Posterior vena cava (tissue), 2 donors: ENCODE measurements around the gene KLHL17. TPM values are rescaled to one million over a fixed set of nuclear protein-coding genes. Genes with fewer than 3 reads are reported as not detected.
A peak's percentile ranks its signal among the peaks of the same experiment; 100 is the strongest.

Experiments
- DNase-seq: peaks from one replicate; pipeline ENCODE4 v3.0.0-alpha.2; 2020; ENCODE audit warnings: low spot score
- intact Hi-C, 2 donors: fragments of 100-400 bp; cut with DNase I; formaldehyde crosslinking; loops; one replicate each; pipeline versions ENCODE4 v1.14.1 to v1.14.2; 2022 to 2023
- total RNA-seq, 2 donors: library from RNA; stranded (reverse); fragmentation: NEBNext Ultra II Directional; extraction: Animal tissue kit (Norgen Biotek cat#: 25700); gene quantifications; one replicate each; pipeline ENCODE4 v1.2.1, GENCODE V29; 2021
- donor health status: DM: yes; HTN: yes; CAD: no.
- donor health status: DM: yes; HTN: yes; CAD: no.

The KLHL17 gene
- total RNA-seq, 2 donors from 2014 or later, result 8.5 to 8.9 TPM

DNA sequence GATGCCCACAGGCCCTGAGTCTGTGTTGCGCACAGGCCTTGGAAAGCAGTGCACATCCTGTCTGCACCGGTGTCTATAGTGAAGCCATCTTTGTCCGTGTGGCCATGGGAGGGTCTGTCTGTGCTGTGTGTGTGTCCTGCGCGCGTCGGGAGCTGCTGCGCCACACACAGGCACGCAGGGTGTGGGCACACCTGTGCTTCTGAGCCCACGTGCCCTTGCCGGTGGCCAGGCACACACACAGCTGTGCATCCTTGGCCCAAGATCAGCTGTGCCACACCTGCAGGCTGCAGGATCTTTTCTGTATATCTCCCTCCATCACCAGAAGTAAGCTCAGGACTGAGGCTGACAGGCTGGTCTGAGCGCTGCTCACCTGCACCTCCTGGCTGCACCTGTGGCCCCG, 39.9 kb upstream of the KLHL17 start:
- no peak for DNase-seq
- intact Hi-C loops, result no loop called here

DNA sequence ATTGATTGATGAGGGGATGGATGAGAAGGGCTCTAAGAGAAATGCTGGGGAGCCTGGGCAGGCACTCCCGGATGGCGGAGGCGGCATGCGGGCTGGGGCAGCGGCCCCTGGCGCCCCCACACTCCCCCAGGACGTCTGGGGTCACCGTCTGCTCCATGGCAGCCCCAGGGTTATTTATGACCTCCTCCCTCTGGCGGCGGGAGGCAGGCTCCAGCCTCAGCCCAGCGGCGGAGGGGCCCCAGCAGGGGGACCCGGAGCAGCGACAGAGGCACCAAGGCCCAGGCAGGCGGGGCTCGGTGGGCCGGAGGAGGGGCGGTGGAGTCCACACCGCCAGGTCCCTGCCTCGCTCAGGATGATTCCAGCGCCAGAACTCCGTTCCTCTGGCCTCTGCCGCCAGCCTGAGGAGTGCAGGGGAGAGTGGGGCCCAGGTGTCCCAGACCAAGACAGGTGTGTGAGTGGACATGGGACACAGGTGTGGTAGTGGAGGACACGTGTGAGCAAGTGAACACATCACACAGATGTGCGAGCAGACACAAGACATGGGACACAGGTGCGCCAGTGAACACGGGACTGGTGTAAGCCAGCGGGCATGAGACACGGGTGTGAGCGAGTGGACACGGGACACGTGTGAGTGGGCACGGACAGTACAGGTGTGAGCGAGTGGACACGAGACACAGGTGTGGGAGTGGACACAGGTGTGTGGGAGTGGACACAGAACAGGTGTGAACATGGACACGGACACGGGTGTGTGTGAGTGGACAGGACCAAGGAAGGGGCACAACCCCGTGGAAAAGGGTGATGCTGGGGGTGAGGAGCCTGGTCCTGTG, 39.2 kb upstream of the KLHL17 start:
- DNase-seq, result no peak
- intact Hi-C loops, result no loop called here

DNA sequence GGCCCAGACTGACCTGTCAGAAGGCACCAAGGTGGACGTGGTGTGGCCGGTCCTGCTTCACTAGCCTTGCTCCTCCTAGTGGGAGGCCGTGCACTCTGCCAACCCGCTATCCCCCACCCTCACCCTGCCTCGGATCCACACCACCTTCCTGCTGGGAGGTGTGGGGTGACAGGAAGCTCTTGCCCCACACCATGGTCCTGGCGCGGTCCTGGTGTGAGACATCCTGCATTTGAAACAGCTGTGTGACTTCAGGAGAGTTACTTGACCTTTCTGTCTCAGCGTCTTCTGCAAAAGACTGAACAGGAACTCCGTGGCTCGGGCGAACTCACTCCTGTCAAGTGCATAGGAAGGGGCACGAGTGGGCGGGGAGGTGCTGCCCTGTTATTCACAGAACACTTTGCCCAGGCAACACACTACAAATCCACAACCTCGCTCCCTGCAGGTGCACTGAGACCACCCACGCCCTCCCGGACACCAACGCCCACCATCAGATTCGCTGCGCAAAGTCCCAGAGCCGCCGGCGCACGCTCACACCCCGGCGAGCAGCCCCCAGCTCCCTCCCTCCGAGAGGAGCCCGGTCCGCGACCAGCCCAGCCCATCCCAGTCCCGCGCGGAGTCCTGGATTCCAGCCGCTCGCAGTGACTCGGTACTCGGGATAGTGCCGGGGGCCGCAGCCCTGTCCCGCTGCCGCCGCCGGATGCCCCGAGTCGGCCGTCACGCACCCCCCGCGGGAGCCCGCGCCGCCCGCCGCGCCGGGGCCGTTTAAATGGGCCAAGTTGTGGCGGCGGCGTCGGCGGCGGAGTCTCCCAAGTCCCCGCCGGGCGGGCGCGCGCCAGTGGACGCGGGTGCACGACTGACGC, 37.0 kb upstream of the KLHL17 start, which contains the start of gene SAMD11:
TSS of gene SAMD11 (plus strand) at position 793 of the 860 bp plus-strand sequence. CDS start 509 bp downstream, outside the sequence.
- DNase-seq, result peak; percentile 93
- intact Hi-C loops, result no loop called here

DNA sequence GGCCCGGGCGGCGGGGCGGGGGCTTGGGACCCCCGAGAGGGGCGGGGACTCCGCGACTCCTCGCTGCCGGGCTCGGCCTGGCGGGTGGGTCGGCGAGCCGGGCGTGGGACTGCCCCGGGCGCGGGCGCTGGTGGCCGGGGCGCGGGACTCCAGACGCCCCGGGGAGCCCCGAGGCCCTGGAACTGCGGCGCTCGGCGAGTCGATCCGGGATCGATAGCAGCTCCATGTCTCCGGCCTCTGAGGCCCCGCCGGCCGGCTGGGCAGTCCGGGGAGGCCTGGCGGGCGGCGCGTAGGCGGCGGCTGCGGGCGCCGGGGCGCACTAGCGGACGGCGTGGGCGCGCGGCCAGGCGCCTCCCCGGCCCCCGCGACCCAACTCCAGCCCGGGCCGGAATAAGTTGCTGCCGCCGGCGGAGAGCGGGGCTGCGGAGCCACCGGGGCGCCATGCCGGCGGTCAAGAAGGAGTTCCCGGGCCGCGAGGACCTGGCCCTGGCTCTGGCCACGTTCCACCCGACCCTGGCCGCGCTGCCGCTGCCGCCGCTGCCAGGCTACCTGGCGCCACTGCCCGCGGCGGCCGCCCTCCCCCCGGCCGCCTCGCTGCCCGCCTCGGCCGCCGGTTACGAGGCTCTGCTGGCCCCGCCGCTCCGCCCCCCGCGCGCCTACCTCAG, 36.3 kb upstream of the KLHL17 start:
- no peak for DNase-seq
- intact Hi-C loops, result no loop called here

DNA sequence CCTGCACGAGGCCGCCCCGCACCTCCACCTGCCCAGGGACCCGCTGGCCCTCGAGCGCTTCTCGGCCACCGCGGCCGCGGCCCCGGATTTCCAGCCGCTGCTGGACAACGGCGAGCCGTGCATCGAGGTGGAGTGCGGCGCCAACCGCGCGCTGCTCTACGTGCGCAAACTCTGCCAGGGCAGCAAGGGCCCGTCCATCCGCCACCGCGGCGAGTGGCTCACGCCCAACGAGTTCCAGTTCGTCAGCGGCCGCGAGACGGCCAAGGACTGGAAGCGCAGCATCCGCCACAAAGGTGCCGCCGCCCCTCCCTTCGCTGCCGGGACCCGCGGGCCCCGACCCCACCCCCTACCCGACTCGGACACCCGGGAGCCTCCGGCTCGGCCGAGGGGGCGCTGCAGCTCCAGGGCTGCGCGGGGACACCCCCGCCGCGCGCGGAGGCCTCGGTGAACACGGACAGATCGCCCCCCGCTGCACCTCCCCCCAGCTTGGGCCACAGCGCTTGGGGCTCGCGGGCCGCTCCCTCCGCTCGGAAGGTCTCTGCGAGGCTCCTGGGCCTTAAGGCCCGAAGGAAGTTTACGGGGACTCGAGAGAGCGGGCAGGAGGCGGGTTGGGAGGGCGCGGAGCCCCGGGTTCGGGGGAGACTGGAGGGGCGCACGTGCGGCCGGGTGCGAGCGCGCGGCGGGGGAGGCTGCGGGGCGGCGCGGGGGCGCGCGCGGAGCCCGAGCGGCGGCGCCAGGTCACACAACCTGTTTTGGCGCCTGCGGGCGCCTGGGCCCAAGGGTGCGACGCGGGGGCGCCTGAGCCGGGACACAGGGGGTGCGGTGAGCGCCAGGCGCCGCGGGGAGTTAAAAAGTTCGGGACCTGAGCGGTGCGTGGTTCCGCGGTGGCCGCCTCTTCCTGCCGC, 35.5 kb upstream of the KLHL17 start:
- no peak for DNase-seq
- intact Hi-C loops, result no loop called here

DNA sequence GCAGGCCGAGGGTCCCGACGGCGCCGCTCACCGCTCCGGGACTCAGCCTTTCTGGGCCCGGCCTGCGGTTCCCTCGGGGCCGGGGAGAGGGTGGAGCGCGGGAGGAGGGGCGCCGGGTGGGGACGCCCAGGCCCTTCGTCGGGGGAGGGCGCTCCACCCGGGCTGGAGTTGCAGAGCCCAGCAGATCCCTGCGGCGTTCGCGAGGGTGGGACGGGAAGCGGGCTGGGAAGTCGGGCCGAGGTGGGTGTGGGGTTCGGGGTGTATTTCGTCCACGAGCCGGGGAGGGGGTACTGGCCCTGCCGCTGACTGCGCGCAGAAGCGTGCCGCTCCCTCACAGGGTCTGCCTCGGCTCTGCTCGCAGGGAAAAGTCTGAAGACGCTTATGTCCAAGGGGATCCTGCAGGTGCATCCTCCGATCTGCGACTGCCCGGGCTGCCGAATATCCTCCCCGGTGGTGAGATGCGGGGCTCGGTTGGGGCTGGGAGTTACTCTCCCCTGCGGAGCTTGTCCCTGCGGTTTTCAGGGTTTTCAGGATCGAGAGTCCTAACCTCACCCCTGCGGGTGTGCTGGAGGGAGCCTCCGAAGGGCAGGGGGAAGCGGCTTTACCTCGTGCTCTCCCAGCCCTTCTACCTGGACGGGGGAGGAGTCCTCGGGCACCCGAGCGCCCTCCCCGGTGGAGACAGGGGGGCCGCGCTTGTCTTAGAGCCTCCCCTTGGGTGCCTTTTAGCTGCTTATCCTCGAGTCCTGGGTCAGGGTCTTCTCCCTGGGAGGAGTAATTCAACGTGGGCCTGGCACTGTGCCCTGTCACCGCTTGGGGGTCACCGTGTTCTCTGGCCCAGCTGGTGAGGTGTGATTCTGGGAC, 34.6 kb upstream of the KLHL17 start:
- intact Hi-C loops, result no loop called here
- DNase-seq, result peak; percentile 92

DNA sequence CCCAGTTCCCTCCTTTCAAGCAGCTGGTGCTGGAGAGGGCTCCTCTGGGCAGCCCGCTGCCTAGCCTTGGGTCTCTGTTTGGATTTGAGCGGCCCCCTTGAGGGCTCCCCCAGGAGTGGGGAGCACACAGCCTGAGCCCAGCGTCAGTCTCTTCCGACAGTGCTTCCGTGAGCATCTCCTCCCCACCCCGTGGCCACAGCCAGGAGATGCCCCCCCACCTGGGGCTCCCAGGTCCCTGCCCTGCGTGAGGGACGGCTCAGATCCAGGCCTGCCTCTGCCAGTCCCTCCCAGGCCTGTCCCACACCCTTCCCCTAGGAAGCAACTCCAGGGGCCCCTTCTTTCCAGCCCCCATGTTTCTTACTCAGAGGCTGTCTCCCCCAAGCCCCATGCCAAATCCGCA, 33.1 kb upstream of the KLHL17 start:
- DNase-seq, result no peak
- intact Hi-C loops, result no loop called here

DNA sequence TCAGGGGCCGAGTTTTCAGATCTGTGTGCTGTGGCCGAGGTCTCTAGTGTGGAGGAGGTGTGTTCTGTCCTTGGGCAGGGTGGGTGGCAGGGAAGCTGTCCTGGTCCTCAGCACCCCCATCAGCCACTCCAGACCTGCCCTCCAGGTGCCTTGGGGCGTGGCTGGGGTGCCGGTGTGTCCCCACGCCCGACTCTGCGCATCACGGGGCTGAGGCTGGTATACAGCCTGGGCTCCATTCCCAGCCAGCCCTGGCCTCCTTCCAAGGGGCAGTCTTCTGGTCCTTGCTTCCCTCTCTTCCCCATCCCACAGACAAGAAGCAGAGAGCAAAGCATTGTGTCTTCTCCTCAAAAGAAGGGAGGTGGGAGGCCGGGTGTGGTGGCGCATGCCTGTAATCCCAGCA, 32.6 kb upstream of the KLHL17 start:
- intact Hi-C loops, result loop anchor here in 1 of 2 donors (2.0 kb wide), 1 partner anchor 17 kb away; no protein-coding TSS in a partner anchor
- DNase-seq, result no peak

DNA sequence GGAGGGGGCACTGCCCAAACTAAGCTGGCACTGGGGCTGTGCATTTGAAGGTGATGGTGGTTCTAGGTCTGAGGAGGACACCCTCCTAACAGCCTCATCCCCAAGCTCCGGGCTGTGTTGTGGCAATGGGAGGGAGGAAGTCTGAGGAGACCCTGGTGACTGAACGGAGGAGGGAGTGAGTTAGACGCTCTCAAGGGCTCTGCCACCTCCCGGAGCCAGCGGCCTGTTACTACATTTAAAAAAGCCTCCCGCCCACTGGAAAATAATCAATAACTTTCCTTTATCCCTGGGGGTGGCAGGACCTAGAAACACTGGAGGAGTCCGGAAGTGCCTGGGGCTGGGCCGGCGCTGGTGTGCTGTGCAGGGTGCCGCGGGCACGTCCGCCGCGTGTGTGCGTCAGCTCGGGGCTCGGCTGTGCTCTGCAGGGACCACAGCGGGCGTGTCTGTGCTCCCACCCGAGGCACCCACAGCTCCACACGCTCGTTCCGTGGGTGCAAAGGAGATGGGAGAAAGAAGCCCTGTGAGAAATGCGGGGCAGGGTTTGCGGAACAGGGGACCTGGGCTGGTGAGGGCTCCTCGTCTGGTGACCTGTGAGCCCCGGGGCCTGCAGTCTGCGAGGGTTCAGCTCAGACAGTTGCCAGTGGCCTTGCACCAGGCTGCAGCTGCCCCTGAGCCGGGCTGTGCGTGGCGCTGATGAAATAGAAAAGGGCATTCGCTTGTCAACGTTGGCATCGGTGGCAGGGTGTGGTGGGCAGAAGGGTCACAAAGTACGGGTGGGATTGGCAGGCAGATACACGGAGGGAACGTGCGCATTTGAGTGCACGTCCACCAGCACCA, 31.3 kb upstream of the KLHL17 start:
- intact Hi-C loops, result loop anchor here in 1 of 2 donors (2.0 kb wide), 1 partner anchor 16 kb away; no protein-coding TSS in a partner anchor

DNA sequence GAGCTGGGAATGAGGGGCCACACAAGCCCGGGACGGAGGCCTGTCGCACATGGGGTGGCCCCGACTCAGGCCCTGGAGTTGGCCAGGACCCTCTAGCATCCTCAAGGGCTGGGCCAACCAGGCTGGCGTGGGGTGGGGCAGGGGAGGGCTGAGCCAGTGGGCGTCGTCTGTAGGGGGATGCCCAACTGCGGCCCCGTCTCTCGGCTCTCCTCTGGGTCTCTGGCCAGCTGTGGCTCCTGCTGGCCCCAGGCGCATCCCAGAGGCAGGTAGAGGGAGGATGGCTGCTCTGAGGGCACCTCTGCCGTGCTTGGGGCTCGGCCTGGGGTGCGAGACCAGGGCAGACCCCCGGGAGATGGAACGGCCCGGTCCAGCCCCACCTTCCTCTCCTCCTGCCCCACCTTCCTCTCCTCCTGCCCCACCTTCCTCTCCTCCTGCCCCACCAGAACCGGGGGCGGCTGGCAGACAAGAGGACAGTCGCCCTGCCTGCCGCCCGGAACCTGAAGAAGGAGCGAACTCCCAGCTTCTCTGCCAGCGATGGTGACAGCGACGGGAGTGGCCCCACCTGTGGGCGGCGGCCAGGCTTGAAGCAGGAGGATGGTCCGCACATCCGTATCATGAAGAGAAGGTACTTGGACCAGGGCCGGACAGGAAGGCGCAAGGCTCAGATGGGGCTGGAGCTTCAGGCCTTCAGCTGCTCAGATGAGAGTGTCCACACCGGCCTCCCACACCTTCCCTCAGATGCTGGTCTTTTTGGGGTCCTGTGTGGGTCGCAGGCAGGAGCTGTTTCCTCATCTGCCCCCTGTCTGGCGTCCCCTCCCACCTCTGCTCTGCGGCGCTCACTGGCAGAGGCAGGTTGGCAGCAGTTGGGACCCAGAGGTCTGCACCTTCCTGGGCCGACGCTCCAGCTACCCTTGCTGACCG, 30.4 kb upstream of the KLHL17 start:
- no peak for DNase-seq
- intact Hi-C loops, result loop anchor here in 1 of 2 donors (2.0 kb wide), 1 partner anchor 15 kb away; no protein-coding TSS in a partner anchor

More for the DNA sequence above, 31.3 kb upstream of the KLHL17 start:
- DNase-seq, result no peak

DNA sequence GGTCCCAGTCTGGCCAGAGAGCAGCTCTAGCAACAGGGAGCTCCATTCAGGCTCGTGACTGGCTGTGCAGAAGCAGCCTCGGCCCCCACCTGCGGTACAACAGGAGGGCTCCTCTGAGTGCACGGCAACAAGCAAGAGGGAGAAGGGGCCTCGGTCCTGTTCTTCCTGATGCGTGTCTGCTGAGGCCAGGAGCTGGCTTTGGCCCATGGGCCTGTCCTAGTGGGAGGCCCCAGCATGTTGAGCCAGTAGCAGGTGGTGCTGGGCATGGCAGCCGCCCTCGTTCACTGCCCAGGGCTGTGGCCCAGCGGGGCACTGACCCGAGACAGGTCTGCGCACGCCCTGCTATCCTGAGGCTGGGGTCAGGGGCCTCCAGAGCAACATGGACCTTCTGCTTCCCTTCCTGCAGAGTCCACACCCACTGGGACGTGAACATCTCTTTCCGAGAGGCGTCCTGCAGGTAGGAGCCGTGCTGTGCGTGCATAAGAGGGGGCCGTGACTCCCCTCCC, 29.7 kb upstream of the KLHL17 start:
- intact Hi-C loops, result no loop called here
- DNase-seq, result no peak

DNA sequence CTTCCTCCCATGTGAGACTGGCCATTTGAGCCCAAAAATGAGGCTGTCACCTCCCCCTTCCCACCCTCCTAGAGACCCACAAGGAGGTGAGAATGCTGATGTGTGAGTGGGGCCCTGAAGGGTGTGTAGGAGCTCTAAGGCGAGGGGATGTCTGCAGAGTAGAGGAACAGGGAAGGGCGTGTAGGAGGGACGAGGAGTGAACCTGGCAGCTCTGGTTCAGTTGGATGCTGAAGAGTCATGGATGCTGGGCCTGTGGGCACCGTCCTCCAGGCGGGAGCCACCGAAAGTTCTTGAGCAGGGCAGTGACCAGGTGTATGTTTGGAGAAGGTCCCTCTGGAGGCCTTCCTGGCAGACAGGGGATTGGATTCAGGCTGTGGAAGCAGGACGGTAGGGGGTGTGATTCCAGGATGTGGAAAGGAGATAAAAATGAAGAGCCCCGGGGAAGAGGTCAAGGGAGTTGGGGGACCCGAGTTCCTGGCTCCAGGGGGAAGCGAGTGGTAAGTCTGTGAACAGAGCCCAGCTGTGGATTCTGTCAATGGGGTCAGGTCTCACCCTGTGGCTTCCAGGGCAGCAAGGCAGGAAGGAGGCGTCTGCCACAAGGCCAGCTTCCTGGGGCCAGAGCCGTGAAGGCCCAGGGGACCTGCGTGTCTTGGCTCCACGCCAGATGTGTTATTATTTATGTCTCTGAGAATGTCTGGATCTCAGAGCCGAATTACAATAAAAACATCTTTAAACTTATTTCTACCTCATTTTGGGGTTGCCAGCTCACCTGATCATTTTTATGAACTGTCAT, 28.8 kb upstream of the KLHL17 start:
- intact Hi-C loops, result no loop called here
- DNase-seq, result no peak

DNA sequence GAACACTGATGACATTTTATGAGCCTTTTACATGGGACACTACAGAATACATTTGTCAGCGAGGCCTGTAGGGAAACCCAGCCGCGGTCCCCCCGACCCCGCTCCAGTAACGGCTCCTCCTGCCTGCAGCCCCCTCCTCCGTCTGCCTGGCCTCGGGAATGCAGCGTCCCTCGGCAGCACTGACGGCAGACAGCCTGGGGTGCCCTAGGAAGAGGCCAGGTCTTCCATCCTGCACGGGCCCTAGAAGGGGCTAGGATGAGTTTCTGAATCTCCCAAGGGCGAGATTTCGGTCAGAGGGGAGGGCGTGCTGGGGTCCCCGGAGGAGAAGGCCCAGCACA, 28.2 kb upstream of the KLHL17 start:
- no peak for DNase-seq
- intact Hi-C loops, result no loop called here

DNA sequence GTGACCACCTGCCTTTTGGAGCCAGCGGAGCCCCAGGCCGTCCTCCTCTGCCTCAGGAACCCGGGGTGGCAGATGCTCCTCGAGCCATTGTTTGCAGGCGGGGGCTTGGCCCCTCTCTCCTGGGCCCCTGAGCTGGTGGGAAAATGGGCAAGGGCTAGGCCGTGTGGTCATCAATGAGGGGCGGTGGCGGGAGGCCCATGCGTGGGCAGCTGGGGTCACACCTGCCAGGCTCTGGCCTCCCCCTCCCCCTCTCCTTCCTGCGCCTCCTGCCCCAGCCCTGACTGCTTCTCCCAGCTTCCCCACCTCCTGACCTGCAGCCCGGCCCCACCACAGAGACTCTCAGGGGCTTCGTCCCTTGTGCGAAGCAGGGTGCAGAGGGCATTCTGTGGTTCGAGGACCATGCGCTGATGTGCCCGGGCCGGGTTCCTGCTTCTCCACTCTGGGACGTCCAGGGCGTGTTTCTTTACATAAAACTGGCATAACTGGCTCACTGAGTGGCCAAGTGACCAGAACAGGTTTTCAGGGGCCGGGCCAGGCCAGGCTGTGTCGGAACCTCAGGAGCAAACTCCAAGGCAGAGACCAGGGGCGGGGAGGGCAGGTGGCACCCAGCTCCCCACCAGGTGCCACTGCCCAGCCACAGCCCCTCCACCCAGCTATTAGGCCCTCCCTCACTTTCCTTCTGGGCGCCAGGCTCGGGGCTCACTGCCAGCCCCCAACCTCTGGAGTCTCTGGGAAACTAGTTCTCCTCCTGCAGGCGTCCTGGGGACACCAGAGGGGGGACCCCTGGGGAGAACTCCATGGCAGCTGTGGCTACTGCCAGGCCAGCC, 27.4 kb upstream of the KLHL17 start:
- intact Hi-C loops, result no loop called here
- DNase-seq, result no peak
